Sigmoid colon (tissue), 7 donors: ENCODE measurements around the gene OR1C1. TPM values are rescaled to one million over a fixed set of nuclear protein-coding genes. Genes with fewer than 3 reads are reported as not detected.
"Not testable (repeated sequence)": the region's sequence is repeated elsewhere in the genome, so short reads cannot be mapped to it uniquely, and the experiment has no call there.

Experiments used
- DNase-seq: peaks from one replicate; pipeline ENCODE4 v3.0.0-alpha.2; 2019
- H3K27ac ChIP-seq, 4 donors: fragments of 200-600 bp; sonication (generic); one replicate each; pipeline ENCODE4 v1.5.1; 2016 to 2019; ENCODE audit warnings: mild to moderate bottlenecking in 1 of 4
- H3K27me3 ChIP-seq, 3 donors: fragments of 200-600 bp; sonication (generic); one replicate each; pipeline ENCODE4 v1.5.1; 2019; ENCODE audit warnings: mild to moderate bottlenecking in 1 of 3
- H3K36me3 ChIP-seq, 4 donors: fragments of 200-600 bp; sonication (generic); one replicate each; pipeline ENCODE4 v1.5.1; 2016 to 2019
- H3K4me1 ChIP-seq, 4 donors: fragments of 200-600 bp; sonication (generic); one replicate each; pipeline ENCODE4 v1.5.1; 2017 to 2019
- H3K4me3 ChIP-seq, 4 donors: fragments of 200-600 bp; sonication (generic); one replicate each; pipeline ENCODE4 v1.5.1; 2017 to 2019; ENCODE audit warnings: mild to moderate bottlenecking in 2 of 4, moderate library complexity in 1 of 4
- H3K9me3 ChIP-seq, 4 donors: fragments of 200-600 bp in 3 of 4; sonication (generic) in 3 of 4; one replicate each; pipeline versions ENCODE4 v1.5.1 to v1.6.1; 2013 to 2019
- CTCF ChIP-seq, 4 experiments: fragments of 450-650 bp in 3 of 4; fragments of 200-600 bp in 1 of 4; IDR thresholded peaks; one replicate each; pipeline ENCODE4 v1.5.1; 2016 to 2019; ENCODE audit warnings: antibody characterized with exemption in 4 of 4, mild to moderate bottlenecking in 3 of 4, moderate library complexity in 2 of 4
- EP300 ChIP-seq, 4 donors: sonication (generic); formaldehyde crosslinking; IDR thresholded peaks; one replicate each; pipeline ENCODE4 v1.6.1; 2017; ENCODE audit warnings: antibody characterized with exemption in 4 of 4
- POLR2A ChIP-seq, 2 donors: fragments of 450-650 bp; IDR thresholded peaks; one replicate each; pipeline ENCODE4 v1.6.1; 2016; ENCODE audit warnings: antibody characterized with exemption in 2 of 2, mild to moderate bottlenecking in 2 of 2, moderate library complexity in 2 of 2
- POLR2AphosphoS5 ChIP-seq, 4 donors: sonication (generic); formaldehyde crosslinking; IDR thresholded peaks; one replicate each; pipeline ENCODE4 v1.6.1; 2017; ENCODE audit warnings: antibody characterized with exemption in 4 of 4
- WGBS, 2 donors: extraction: QIAGEN DNeasy Blood & Tissue Kit; methylation state at CpG; one replicate each; pipeline ENCODE4 v1.1.7; 2013; 5-methylcytosine and 5-hydroxymethylcytosine counted together
- intact Hi-C: fragments of 100-400 bp; cut with DNase I; formaldehyde crosslinking; loops from one replicate; pipeline ENCODE4 v1.15.1; 2023
- polyA plus RNA-seq, 3 donors: library from polyadenylated mRNA; stranded (reverse); fragments of 200-250 nt; gene quantifications; one replicate each; pipeline ENCODE4 v1.2.3, GENCODE V29; 2013
- total RNA-seq, 4 donors: library from RNA; depleted of rRNA; stranded (reverse); fragments of >200 nt; gene quantifications; one replicate each; pipeline ENCODE4 v1.1.0, GENCODE V29; 2016
- donor health status: healthy with polysubstance abuse.
- donor health status: Bipolar disorder and iron deficiency.
- donor health status: healthy.

The OR1C1 gene
- total and polyA plus RNA-seq, 7 donors: not detected

GRCh38 chr1:247747616-247748015 lies 12.7 kb downstream of the OR1C1 start:
- no peaks in the 10 kb centered on the region for H3K36me3 ChIP-seq
- H3K4me1 ChIP-seq: no peaks in the 10 kb centered on the region
- intact Hi-C loops: no loop called here
- no peak for TF ChIP-seq POLR2AphosphoS5 (IDR thresholded peaks at IDR 0.05)
- TF ChIP-seq CTCF (IDR thresholded peaks at IDR 0.05): no peak
- no peak for TF ChIP-seq POLR2A (IDR thresholded peaks at IDR 0.05)
- TF ChIP-seq EP300 (IDR thresholded peaks at IDR 0.05): no peak
- H3K4me3 ChIP-seq: no peak overlapping the region
- DNase-seq: no peak
- H3K27me3 ChIP-seq: no peaks in the 10 kb centered on the region
- no peak overlapping the region for H3K27ac ChIP-seq
- WGBS, 2 donors: 93% methylated on average over 7 of the region's 7 CpGs
- peaks cover 0 to 3% (median 0%) of the 10 kb centered on the region in 4 donors for H3K9me3 ChIP-seq

GRCh38 chr1:247746391-247746935 lies 13.9 kb downstream of the OR1C1 start:
- WGBS, 2 donors: 79 to 84% methylated on average over 3 of the region's 3 CpGs
- H3K27ac ChIP-seq: no peak overlapping the region
- no peaks in the 10 kb centered on the region for H3K36me3 ChIP-seq
- DNase-seq: no peak
- no peaks in the 10 kb centered on the region for H3K27me3 ChIP-seq
- intact Hi-C loops: no loop called here
- TF ChIP-seq POLR2A (IDR thresholded peaks at IDR 0.05) (no peak), POLR2AphosphoS5 (IDR thresholded peaks at IDR 0.05) (no peak), EP300 (IDR thresholded peaks at IDR 0.05) (no peak), CTCF (IDR thresholded peaks at IDR 0.05) (no peak)
- peaks cover 0 to 3% (median 0%) of the 10 kb centered on the region in 4 donors for H3K9me3 ChIP-seq
- no peak overlapping the region for H3K4me3 ChIP-seq
- H3K4me1 ChIP-seq: no peaks in the 10 kb centered on the region

- H3K9me3 ChIP-seq, H3K36me3 ChIP-seq, DNase-seq, H3K27ac ChIP-seq, intact Hi-C loops, H3K27me3 ChIP-seq, H3K4me1 ChIP-seq, H3K4me3 ChIP-seq: not testable (repeated sequence)
- WGBS, 2 donors: 72 to 75% methylated on average over 3 of the region's 3 CpGs
Observed at GRCh38 chr1:247742215-247742760, 18.1 kb downstream of the OR1C1 start.

GRCh38 chr1:247741756-247742155 lies 18.6 kb downstream of the OR1C1 start:
- H3K27me3 ChIP-seq: no peaks in the 10 kb centered on the region
- 83 to 85% methylated on average over 5 of the region's 5 CpGs for WGBS, 2 donors
- peaks cover 0 to 3% (median 0%) of the 10 kb centered on the region in 4 donors for H3K9me3 ChIP-seq
- no peak for DNase-seq
- intact Hi-C loops: no loop called here
- no peaks in the 10 kb centered on the region for H3K36me3 ChIP-seq
- no peak overlapping the region for H3K4me3 ChIP-seq
- no peak for TF ChIP-seq CTCF (IDR thresholded peaks at IDR 0.05)
- TF ChIP-seq EP300 (IDR thresholded peaks at IDR 0.05): no peak
- TF ChIP-seq POLR2AphosphoS5 (IDR thresholded peaks at IDR 0.05): no peak
- TF ChIP-seq POLR2A (IDR thresholded peaks at IDR 0.05): no peak
- no peaks in the 10 kb centered on the region for H3K4me1 ChIP-seq
- H3K27ac ChIP-seq: no peak overlapping the region

- WGBS, 2 donors: 91 to 92% methylated on average over 2 of the region's 2 CpGs
- Histone ChIP-seq H3K4me1 (no peaks in the 10 kb centered on the region), H3K9me3 (peaks cover 0 to 3% (median 0%) of the 10 kb centered on the region in 4 donors), H3K36me3 (no peaks in the 10 kb centered on the region), H3K4me3 (no peak overlapping the region), H3K27ac (no peak overlapping the region), H3K27me3 (no peaks in the 10 kb centered on the region)
- DNase-seq: no peak
- intact Hi-C loops: no loop called here
- TF ChIP-seq POLR2A (IDR thresholded peaks at IDR 0.05): no peak
- no peak for TF ChIP-seq CTCF (IDR thresholded peaks at IDR 0.05)
- no peak for TF ChIP-seq EP300 (IDR thresholded peaks at IDR 0.05)
- TF ChIP-seq POLR2AphosphoS5 (IDR thresholded peaks at IDR 0.05): no peak
Observed at GRCh38 chr1:247740721-247741120, 19.6 kb downstream of the OR1C1 start.
